HG02798 (cell line): ENCODE results near the gene CDC123.
"Not testable (repeated sequence)": the region's sequence is repeated elsewhere in the genome, so short reads cannot be mapped to it uniquely, and the experiment has no call there.

Experiments used
- ATAC-seq: cut with Tn5 transposase; IDR thresholded peaks from one replicate; pipeline ENCODE4 v1.9.1; 2021; ENCODE audit warnings: mild to moderate bottlenecking; ENCODE audit not compliant: unreplicated experiment, poor library complexity

CDC123 gene

DNA sequence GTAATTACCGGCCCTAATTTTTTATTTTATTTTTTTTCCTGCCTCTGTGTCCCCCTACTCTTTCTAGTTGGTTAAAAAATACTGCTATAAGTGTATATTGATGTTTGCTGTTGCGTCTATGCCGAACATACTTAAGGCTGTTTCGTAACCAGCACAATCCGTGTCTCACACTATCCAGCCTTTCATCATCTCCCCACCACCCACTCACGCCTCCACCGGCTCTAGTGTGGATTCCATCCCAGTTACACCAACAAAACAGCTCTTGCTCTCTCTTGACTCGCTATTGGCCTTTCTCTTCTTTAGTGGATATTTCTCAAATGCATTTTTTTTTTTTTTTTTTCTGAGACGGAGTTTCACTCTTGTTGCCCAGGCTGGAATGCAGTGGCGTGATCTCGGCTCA lies 83.3 kb downstream of the CDC123 start:
- ATAC-seq = no peak

DNA sequence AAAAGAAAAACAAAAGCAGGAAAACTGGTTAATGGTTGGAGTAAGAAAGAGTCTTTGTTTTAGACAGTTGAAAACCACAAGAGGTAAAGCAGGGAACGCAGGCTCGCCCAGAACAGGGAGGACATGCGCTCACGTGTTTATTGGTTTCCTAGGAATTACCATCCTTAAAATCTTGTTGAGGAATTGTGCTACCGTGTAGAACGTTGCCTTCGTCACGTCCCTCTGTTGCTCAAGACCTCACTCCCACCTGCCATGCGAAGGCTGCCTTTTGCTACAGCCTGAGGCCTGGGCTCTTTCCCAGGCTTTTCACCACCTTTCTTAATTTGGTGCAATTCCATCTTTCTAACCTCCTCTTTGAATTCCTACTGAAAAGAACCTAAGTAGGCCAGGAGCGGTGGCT lies 91.8 kb downstream of the CDC123 start:
- ATAC-seq = no peak

DNA sequence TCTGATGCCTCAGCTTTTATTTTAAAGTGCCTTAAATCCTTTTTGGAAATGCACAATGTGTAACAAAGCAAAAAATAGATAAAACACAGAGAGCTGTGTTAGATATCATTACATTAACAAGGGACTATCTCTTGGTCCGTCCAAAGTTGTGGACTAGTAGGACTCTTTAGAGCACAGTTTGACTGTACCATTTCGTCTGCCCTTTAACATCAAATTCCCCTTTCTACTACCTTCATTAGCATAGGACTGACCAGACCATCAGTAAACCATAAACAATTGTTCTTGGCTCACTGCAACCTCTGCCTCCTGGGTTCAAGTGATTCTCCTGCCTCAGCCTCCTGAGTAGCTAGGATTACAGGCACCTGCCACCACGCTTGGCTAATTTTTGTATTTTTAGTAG lies 101.8 kb downstream of the CDC123 start:
- not testable (repeated sequence) for ATAC-seq

DNA sequence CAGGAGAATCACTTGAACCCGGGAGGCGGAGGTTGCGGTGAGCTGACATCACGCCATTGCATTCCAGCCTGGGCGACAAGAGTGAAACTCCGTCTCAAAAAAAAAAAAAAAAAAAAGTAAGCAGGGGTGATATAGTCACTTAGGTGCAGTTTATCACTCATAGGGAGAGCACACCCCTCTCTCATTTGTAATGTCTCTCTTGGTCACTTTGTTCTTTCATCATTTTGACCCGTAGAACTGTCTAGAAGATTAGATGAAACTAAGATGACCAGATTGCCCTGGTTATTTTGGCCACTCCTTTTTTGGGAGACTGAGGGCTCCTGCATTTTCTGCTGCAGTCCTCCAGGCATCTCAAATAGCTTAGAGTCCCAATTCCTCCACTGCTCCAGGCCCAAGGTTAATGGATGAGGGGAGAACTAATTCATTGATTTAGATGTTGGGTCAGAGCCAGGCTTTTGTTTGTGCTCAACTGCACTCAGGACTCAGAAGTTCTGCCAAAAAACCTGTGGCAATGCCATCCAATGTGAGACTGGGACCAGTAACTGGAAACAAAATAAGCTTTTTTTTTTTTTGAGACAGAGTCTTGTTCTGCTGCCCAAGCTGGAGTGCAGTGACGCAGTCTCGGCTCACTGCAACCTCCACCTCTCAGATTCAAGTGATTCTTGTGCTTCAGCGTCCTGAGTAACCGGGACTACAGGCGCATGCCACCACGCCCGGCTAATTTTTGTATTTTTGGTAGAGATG lies 103.4 kb downstream of the CDC123 start:
- ATAC-seq = no peak
